ENCODE measurements around the gene ETS1.

Gene ETS1

GRCh38 chr11:128552783-128553661, 34.3 kb downstream of the ETS1 start:
- intact Hi-C loops (cut with DNase I): loop anchor here (10.0 kb wide), 1 partner anchor 48 kb away; no protein-coding TSS in a partner anchor
- DNase-seq: peak; percentile 16 to 92 (median 74)

GRCh38 chr11:128551611-128552335, 35.6 kb downstream of the ETS1 start:
- DNase-seq: no peak
- intact Hi-C loops (cut with DNase I): loop anchor here (2.0 to 10.0 kb wide), 2 partner anchors 47 to 99 kb away; no protein-coding TSS in a partner anchor

- no peak for DNase-seq
- intact Hi-C loops (cut with DNase I): loop anchor here (2.0 to 10.0 kb wide), 2 partner anchors 46 to 98 kb away; no protein-coding TSS in a partner anchor
Measured at GRCh38 chr11:128551058-128551457, 36.3 kb downstream of the ETS1 start.

- DNase-seq: no peak
- intact Hi-C loops (cut with DNase I): loop anchor here (2.0 to 10.0 kb wide), 2 partner anchors 46 to 98 kb away; no protein-coding TSS in a partner anchor
Measured at GRCh38 chr11:128550261-128550821, 37.0 kb downstream of the ETS1 start.

GRCh38 chr11:128549256-128549944, 38.0 kb downstream of the ETS1 start:
- DNase-seq: no peak

GRCh38 chr11:128548649-128549255, 38.6 kb downstream of the ETS1 start:
- intact Hi-C loops (cut with DNase I): no loop called here
- DNase-seq: peak in 5 of 42 donors; percentile 16 to 54 (median 21)

More at GRCh38 chr11:128549256-128549944, 38.0 kb downstream of the ETS1 start:
- intact Hi-C loops (cut with DNase I): no loop called here

- no peak for DNase-seq
- intact Hi-C loops (cut with DNase I): no loop called here
Measured at GRCh38 chr11:128547946-128548648, 39.3 kb downstream of the ETS1 start.

- DNase-seq: no peak
- intact Hi-C loops (cut with DNase I): no loop called here
Measured at GRCh38 chr11:128546916-128547315, 40.4 kb downstream of the ETS1 start.

GRCh38 chr11:128544471-128545051, 42.8 kb downstream of the ETS1 start:
- intact Hi-C loops (cut with DNase I): no loop called here

GRCh38 chr11:128540469-128540868, 46.9 kb downstream of the ETS1 start:
- intact Hi-C loops (cut with DNase I): no loop called here
- DNase-seq: no peak

More at GRCh38 chr11:128544471-128545051, 42.8 kb downstream of the ETS1 start:
- DNase-seq: no peak

- DNase-seq: no peak
- intact Hi-C loops (cut with DNase I): no loop called here
Measured at GRCh38 chr11:128536506-128536905, 50.9 kb downstream of the ETS1 start.

GRCh38 chr11:128535468-128536457, 51.6 kb downstream of the ETS1 start:
- intact Hi-C loops (cut with DNase I): no loop called here

GRCh38 chr11:128533472-128533871, 53.9 kb downstream of the ETS1 start:
- DNase-seq: no peak
- intact Hi-C loops (cut with DNase I): no loop called here

More at GRCh38 chr11:128535468-128536457, 51.6 kb downstream of the ETS1 start:
- DNase-seq: no peak

- DNase-seq: peak in 22 of 42 donors; percentile 22 to 80 (median 48)
- intact Hi-C loops (cut with DNase I): no loop called here
Measured at GRCh38 chr11:128532572-128533091, 54.7 kb downstream of the ETS1 start.

GRCh38 chr11:128532016-128532571, 55.3 kb downstream of the ETS1 start:
- intact Hi-C loops (cut with DNase I): no loop called here
- DNase-seq: peak; percentile 53 to 96 (median 82)

GRCh38 chr11:128531588-128531987, 55.8 kb downstream of the ETS1 start:
- DNase-seq: no peak
- intact Hi-C loops (cut with DNase I): no loop called here
